ENCODE measurements around the gene GMIP. TPM values are rescaled to one million over a fixed set of nuclear protein-coding genes. Genes with fewer than 3 reads are reported as not detected.

GMIP gene
- polyA plus RNA-seq, 1 of the 3 experiments (the other 2 are of a cell fraction): 6.3 TPM

DNA sequence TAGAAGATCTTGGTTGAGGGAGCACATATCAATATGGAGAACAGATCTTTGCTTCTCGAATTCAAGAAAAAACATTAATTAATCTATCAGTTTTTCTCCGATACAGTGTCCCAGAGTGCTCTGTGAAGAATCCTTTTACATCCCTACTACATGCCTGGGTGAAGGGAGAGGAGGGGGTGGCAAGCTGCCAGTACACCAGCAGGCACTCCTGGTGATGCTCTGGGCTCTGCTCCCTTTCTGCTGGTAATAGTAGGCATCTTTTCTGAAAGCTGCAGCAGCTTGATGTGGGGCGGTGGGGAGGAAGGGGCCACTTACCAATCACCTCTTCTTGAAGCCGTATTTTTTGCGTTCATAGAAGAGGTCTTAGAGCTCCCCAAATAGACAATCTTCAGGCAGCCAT lies 55.7 kb downstream of the GMIP start (continued):
- TF ChIP-seq RFX5 (IDR thresholded peaks at IDR 0.05; ENCODE audit: low read length): no peak

DNA sequence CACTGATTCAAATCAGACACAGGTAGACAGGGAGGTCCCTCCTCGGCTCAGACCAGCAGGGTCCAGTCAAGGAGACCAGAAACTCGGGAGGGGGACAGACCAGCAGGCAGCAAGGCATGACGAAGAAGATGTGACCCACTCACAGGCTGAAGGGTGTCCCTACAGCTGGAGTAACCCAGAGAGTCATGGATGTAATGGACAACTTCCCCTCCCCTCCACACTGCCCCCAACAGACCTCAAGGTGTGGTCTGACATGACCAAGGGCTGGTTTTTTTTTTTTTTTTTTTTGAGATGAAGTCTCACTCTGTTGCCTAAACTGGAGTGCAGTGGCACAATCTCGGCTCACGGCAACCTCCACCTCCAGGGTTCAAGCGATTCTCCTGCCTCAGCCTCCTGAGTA lies 59.1 kb downstream of the GMIP start:
- POLR2A ChIA-PET: no interaction called here
- no peak overlapping the region for H3K27ac ChIP-seq (ENCODE audit: low read depth in 2 of 2, low read length in 1 of 2)
- H3K36me3 ChIP-seq (replicated peaks in 1 of 2; ENCODE audit: control insufficient read depth in 1 of 2, insufficient read depth in 2 of 2, low read length in 1 of 2): no peaks in the 10 kb centered on the region
- H3K4me2 ChIP-seq: no peak overlapping the region
- TF ChIP-seq NFIC (IDR thresholded peaks at IDR 0.05; ENCODE audit: borderline replicate concordance): no peak
- TF ChIP-seq, protein P1, sequence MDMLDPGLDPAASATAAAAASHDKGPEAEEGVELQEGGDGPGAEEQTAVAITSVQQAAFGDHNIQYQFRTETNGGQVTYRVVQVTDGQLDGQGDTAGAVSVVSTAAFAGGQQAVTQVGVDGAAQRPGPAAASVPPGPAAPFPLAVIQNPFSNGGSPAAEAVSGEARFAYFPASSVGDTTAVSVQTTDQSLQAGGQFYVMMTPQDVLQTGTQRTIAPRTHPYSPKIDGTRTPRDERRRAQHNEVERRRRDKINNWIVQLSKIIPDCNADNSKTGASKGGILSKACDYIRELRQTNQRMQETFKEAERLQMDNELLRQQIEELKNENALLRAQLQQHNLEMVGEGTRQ (IDR thresholded peaks at IDR 0.05; ENCODE audit: borderline replicate concordance, low read depth, low read length): no peak
- no peak overlapping the region for H3K4me3 ChIP-seq (ENCODE audit: low read depth in 2 of 2, low read length in 1 of 2)
- H3K9ac ChIP-seq: no peak overlapping the region
- no peaks in the 10 kb centered on the region for H3K9me3 ChIP-seq
- 80% methylated on average over 6 of the region's 6 CpGs for WGBS (ENCODE audit: low lambda C conversion rate)
- no peaks in the 10 kb centered on the region for H3K9me2 ChIP-seq
- no peaks in the 10 kb centered on the region for H3K27me3 ChIP-seq (ENCODE audit: insufficient read depth)
- H3K79me2 ChIP-seq (ENCODE audit: insufficient read depth): no peaks in the 10 kb centered on the region
- H3K4me1 ChIP-seq (ENCODE audit: control insufficient read depth in 1 of 2, insufficient read depth in 2 of 2, low read depth in 1 of 2, low read length in 1 of 2): no peaks in the 10 kb centered on the region; a peak in 1 of 4 replicates
- CTCF ChIA-PET: interaction anchor here (1.6 to 3.0 kb wide), 2 partner anchors 30 to 52 kb away, joined by 4 to 14 read pairs; no protein-coding TSS in a partner anchor
- H4K20me1 ChIP-seq (ENCODE audit: insufficient read depth): no peaks in the 10 kb centered on the region
- H3F3A ChIP-seq (replicated peaks; ENCODE audit: insufficient read depth): no peaks in the 10 kb centered on the region
- DNase-seq: no peak
- H2AFZ ChIP-seq (ENCODE audit: low read depth): no peak overlapping the region

DNA sequence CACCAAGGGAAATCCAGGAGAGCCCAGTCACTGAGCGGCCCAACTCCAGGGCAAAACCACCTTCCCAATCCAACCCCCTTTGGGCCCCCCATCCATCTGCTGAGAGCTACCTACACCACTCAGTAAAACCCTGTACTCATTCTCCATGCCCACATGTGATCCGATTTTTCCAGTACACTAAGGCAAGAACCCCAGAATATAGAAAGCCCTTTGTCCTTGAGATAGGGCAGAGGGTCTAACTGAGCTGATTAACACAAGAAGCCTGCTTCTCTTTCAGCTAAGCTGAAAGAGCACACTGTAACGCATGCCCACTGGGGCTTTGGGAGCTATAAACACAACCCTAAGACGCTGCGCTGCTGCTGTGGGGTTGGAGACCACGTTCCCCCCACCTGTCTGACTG lies 61.0 kb downstream of the GMIP start:
- H3K79me2 ChIP-seq (ENCODE audit: insufficient read depth): no peaks in the 10 kb centered on the region
- no peaks in the 10 kb centered on the region for H3K36me3 ChIP-seq (replicated peaks in 1 of 2; ENCODE audit: control insufficient read depth in 1 of 2, insufficient read depth in 2 of 2, low read length in 1 of 2)
- H3K9ac ChIP-seq: no peak overlapping the region
- H4K20me1 ChIP-seq (ENCODE audit: insufficient read depth): no peaks in the 10 kb centered on the region
- TF ChIP-seq NRF1 (IDR thresholded peaks at IDR 0.05; ENCODE audit: low read depth, low read length) (no peak), EP300 (IDR thresholded peaks at IDR 0.05; ENCODE audit: borderline replicate concordance in 1 of 2, low read depth in 1 of 2, low read length in 1 of 2) (no peak), ELF1 (IDR thresholded peaks at IDR 0.05) (no peak), SIN3A (IDR thresholded peaks at IDR 0.05; ENCODE audit: borderline replicate concordance, low read depth, low read length) (no peak)
- TF ChIP-seq, protein P2, sequence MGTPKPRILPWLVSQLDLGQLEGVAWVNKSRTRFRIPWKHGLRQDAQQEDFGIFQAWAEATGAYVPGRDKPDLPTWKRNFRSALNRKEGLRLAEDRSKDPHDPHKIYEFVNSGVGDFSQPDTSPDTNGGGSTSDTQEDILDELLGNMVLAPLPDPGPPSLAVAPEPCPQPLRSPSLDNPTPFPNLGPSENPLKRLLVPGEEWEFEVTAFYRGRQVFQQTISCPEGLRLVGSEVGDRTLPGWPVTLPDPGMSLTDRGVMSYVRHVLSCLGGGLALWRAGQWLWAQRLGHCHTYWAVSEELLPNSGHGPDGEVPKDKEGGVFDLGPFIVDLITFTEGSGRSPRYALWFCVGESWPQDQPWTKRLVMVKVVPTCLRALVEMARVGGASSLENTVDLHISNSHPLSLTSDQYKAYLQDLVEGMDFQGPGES (IDR thresholded peaks at IDR 0.05; ENCODE audit: low read depth, low read length): no peak
- H3F3A ChIP-seq (replicated peaks; ENCODE audit: insufficient read depth): no peaks in the 10 kb centered on the region
- H2AFZ ChIP-seq (ENCODE audit: low read depth): no peak overlapping the region
- H3K9me3 ChIP-seq: no peaks in the 10 kb centered on the region
- no peak for DNase-seq
- no peak overlapping the region for H3K27ac ChIP-seq (ENCODE audit: low read depth in 2 of 2, low read length in 1 of 2)
- 82% methylated on average over 1 of the region's 6 CpGs for WGBS (ENCODE audit: low lambda C conversion rate)
- no peak overlapping the region for H3K4me2 ChIP-seq
- no peaks in the 10 kb centered on the region for H3K27me3 ChIP-seq (ENCODE audit: insufficient read depth)
- H3K4me1 ChIP-seq (ENCODE audit: control insufficient read depth in 1 of 2, insufficient read depth in 2 of 2, low read depth in 1 of 2, low read length in 1 of 2): peaks cover 0 to 6% of the 10 kb centered on the region in 2 experiments; a peak in 1 of 4 replicates
- ChIA-PET CTCF (interaction anchor here (0.7 to 3.0 kb wide), 3 partner anchors 14 to 31 kb away, joined by 3 to 14 read pairs (median 6); no protein-coding TSS in a partner anchor), POLR2A (no interaction called here)
- no peaks in the 10 kb centered on the region for H3K9me2 ChIP-seq
- H3K4me3 ChIP-seq (ENCODE audit: low read depth in 2 of 2, low read length in 1 of 2): no peak overlapping the region

All from SK-N-SH (cell line).